Measurements from ENCODE around the gene PTBP3.

The PTBP3 gene

DNA sequence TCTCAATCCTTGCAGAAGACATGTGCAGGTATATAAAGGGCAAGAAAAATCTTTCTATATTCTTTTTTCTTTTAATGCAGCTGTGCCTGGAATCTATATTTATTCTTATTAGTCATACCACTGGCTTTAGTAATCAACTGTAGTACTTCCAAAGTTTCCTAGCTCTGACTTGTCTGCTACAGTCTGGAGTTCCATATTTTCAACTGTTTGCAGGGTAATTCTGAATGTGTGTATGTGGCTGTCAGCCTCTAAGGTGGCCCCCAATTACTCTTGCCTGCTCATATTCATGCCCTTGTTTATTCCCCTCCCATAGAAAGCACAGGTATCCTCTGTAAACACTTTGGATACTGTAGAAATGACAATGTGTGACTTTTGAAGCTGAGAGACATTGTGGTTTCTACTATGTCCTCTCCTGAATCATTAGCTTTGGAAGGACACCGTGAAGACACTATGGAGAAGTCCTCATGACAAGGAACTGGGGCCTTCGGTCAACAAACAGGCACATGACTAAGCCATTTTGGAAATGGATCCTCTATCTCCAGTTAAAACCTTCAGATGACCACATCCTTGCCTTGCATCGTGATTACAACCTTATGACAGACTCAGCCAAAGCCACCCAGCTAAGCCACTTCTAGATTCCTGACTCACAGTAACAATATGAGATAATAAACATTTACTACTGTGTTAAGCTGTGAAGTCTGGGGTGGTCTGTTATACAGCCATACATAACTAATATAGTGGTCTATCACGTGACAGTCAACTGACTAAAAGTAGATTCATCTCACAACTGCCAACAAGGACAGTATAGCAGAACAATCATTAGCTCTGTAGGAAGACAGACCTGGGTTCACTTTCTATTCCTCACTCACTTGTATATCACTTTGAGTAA is 108.8 kb downstream of the PTBP3 start:
- TF ChIP-seq, protein P1, sequence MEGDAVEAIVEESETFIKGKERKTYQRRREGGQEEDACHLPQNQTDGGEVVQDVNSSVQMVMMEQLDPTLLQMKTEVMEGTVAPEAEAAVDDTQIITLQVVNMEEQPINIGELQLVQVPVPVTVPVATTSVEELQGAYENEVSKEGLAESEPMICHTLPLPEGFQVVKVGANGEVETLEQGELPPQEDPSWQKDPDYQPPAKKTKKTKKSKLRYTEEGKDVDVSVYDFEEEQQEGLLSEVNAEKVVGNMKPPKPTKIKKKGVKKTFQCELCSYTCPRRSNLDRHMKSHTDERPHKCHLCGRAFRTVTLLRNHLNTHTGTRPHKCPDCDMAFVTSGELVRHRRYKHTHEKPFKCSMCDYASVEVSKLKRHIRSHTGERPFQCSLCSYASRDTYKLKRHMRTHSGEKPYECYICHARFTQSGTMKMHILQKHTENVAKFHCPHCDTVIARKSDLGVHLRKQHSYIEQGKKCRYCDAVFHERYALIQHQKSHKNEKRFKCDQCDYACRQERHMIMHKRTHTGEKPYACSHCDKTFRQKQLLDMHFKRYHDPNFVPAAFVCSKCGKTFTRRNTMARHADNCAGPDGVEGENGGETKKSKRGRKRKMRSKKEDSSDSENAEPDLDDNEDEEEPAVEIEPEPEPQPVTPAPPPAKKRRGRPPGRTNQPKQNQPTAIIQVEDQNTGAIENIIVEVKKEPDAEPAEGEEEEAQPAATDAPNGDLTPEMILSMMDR (IDR thresholded peaks at IDR 0.05) = no peak
- no peaks in the 10 kb centered on the region for H3K9me3 ChIP-seq (ENCODE audit: control insufficient read depth, low read length)
- no peak overlapping the region for H3K27ac ChIP-seq
- H3K4me2 ChIP-seq (ENCODE audit: low read length) = no peak overlapping the region
- H3K4me1 ChIP-seq = no peaks in the 10 kb centered on the region
- H3K36me3 ChIP-seq (ENCODE audit: control insufficient read depth, insufficient read depth, low read length) = no peaks in the 10 kb centered on the region
- no peak overlapping the region for H2AFZ ChIP-seq
- no peak overlapping the region for H3K4me3 ChIP-seq (ENCODE audit: low read depth, low read length)
- H3K79me2 ChIP-seq = no peaks in the 10 kb centered on the region
- H3K27me3 ChIP-seq (ENCODE audit: control insufficient read depth, insufficient read depth, low read length) = no peaks in the 10 kb centered on the region
- no peak overlapping the region for H3K9ac ChIP-seq

- H3K4me2 ChIP-seq (ENCODE audit: low read length) = no peak overlapping the region
- no peaks in the 10 kb centered on the region for H3K4me1 ChIP-seq
- H3K9me3 ChIP-seq (ENCODE audit: control insufficient read depth, low read length) = no peaks in the 10 kb centered on the region
- TF ChIP-seq, protein P1 (IDR thresholded peaks at IDR 0.05) = no peak
- no peak overlapping the region for H3K27ac ChIP-seq
- no peaks in the 10 kb centered on the region for H3K79me2 ChIP-seq
- H3K27me3 ChIP-seq (ENCODE audit: control insufficient read depth, insufficient read depth, low read length) = no peaks in the 10 kb centered on the region
- H2AFZ ChIP-seq = no peak overlapping the region
- H3K4me3 ChIP-seq (ENCODE audit: low read depth, low read length) = no peak overlapping the region
- H3K9ac ChIP-seq = no peak overlapping the region
- H3K36me3 ChIP-seq (ENCODE audit: control insufficient read depth, insufficient read depth, low read length) = no peaks in the 10 kb centered on the region
Measured at GRCh38 chr9:112218908-112219307, 114.5 kb downstream of the PTBP3 start.

DNA sequence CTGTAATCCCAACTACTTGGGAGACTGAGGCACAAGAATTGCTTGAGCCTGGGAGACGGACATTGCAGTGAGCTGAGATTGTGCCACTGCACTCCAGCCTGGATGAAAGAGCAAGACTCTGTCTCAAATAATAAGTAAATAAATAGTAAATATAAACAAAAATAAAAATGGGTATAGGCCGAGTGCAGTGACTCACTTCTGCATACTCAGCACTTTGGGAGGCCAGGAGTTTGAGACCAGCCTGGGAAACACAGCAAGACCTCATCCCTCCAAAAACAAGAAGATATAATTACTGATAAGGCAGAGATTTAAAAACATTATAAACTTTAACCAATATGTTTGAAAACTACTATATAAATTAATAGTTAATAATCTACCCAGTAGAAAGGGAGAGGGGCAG is 120.5 kb downstream of the PTBP3 start:
- H3K27me3 ChIP-seq (ENCODE audit: control insufficient read depth, insufficient read depth, low read length) = no peaks in the 10 kb centered on the region
- H3K9ac ChIP-seq = no peak overlapping the region
- no peaks in the 10 kb centered on the region for H3K9me3 ChIP-seq (ENCODE audit: control insufficient read depth, low read length)
- no peak overlapping the region for H2AFZ ChIP-seq
- no peaks in the 10 kb centered on the region for H3K4me1 ChIP-seq
- H3K27ac ChIP-seq = no peak overlapping the region
- no peak overlapping the region for H3K4me3 ChIP-seq (ENCODE audit: low read depth, low read length)
- TF ChIP-seq, protein P1 (IDR thresholded peaks at IDR 0.05) = no peak
- H3K36me3 ChIP-seq (ENCODE audit: control insufficient read depth, insufficient read depth, low read length) = no peaks in the 10 kb centered on the region
- no peak overlapping the region for H3K4me2 ChIP-seq (ENCODE audit: low read length)
- H3K79me2 ChIP-seq = no peaks in the 10 kb centered on the region

DNA sequence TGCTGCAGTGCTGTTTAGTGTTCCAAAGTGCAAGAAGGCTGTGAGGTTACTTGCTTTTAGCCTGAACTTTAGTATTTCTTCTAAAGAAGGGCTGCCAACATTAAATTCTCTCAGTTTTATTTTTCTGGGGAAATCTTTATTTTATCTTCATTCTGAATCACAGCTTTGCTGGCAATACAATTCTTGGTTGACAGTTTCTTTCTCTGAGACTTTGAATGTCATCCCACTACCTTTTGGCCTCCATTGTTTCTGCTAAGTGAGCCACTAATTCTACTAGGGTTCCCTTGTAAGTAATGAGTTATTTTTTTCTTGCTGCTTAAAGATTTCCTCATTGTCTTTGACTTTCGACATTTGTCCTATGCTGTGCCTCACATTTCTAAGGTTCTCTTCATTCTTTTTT is 126.0 kb downstream of the PTBP3 start:
- H2AFZ ChIP-seq = no peak overlapping the region
- H3K27ac ChIP-seq = no peak overlapping the region
- no peak overlapping the region for H3K9ac ChIP-seq
- TF ChIP-seq, protein P1 (IDR thresholded peaks at IDR 0.05) = no peak
- H3K79me2 ChIP-seq = no peaks in the 10 kb centered on the region
- no peaks in the 10 kb centered on the region for H3K36me3 ChIP-seq (ENCODE audit: control insufficient read depth, insufficient read depth, low read length)
- no peak overlapping the region for H3K4me2 ChIP-seq (ENCODE audit: low read length)
- peaks cover 3% of the 10 kb centered on the region for H3K9me3 ChIP-seq (ENCODE audit: control insufficient read depth, low read length)
- no peaks in the 10 kb centered on the region for H3K27me3 ChIP-seq (ENCODE audit: control insufficient read depth, insufficient read depth, low read length)
- H3K4me1 ChIP-seq = no peaks in the 10 kb centered on the region
- H3K4me3 ChIP-seq (ENCODE audit: low read depth, low read length) = no peak overlapping the region

DNA sequence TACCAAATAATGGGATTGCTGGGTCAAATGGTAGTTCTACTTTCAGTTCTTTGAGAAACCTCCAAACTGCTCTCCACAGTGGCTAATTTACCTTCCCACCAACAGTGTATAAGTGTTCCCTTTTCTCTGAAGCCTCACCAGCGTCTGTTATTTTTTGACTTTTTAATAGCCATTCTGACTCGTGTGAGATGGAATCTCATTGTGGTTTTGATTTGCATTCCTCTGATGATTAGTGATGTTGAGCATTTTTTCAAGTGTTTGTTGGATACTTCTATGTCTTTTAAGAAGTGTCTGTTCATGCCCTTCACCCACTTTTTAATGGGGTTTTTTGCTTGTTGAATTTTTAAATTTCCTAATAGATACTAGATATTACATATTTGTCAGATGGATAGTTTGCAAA is 129.9 kb downstream of the PTBP3 start:
- no peak overlapping the region for H3K4me2 ChIP-seq (ENCODE audit: low read length)
- TF ChIP-seq, protein P1 (IDR thresholded peaks at IDR 0.05) = no peak
- H3K27me3 ChIP-seq (ENCODE audit: control insufficient read depth, insufficient read depth, low read length) = no peaks in the 10 kb centered on the region
- H2AFZ ChIP-seq = no peak overlapping the region
- no peak overlapping the region for H3K4me3 ChIP-seq (ENCODE audit: low read depth, low read length)
- H3K36me3 ChIP-seq (ENCODE audit: control insufficient read depth, insufficient read depth, low read length) = no peaks in the 10 kb centered on the region
- H3K9me3 ChIP-seq (ENCODE audit: control insufficient read depth, low read length) = peaks cover 3% of the 10 kb centered on the region
- no peak overlapping the region for H3K27ac ChIP-seq
- no peak overlapping the region for H3K9ac ChIP-seq
- H3K79me2 ChIP-seq = no peaks in the 10 kb centered on the region
- H3K4me1 ChIP-seq = no peaks in the 10 kb centered on the region
